Endothelial cell of umbilical vein (primary cell): Measurements from ENCODE around the gene ZDHHC16. TPM values are rescaled to one million over a fixed set of nuclear protein-coding genes. Genes with fewer than 3 reads are reported as not detected.

ENCODE experiments used
- BruUV-seq: library from RNA; stranded (reverse); fragments of 400-500 nt; replicated peaks from 2 replicates; lab custom pipeline; 2021; lab: Mats Ljungman, UMichigan
- CTCF ChIA-PET: fragments of 300-600, 350-600 bp; sonication (Branson Sonifier 250); formaldehyde crosslinking; loops from one replicate; lab custom pipeline; 2021; ENCODE audit warnings: antibody characterized with exemption, inconsistent platforms; lab: Charles Lee
- POLR2A ChIA-PET: fragments of 300-600, 350-600 bp; sonication (Branson Sonifier 250); formaldehyde crosslinking; loops from one replicate; lab custom pipeline; 2021; ENCODE audit warnings: antibody characterized with exemption, inconsistent platforms; lab: Charles Lee
- DNase-seq: peaks from one replicate; pipeline ENCODE4 v3.0.0-alpha.2; 2011; ENCODE audit warnings: low read depth, low spot score
- FAIRE-seq: peaks from 2 replicates; lab custom pipeline; 2011; peaks lifted over from hg19 to GRCh38; lab: Jason Lieb, UNC
- H2AFZ ChIP-seq: 2 replicates; pipeline ENCODE4 v1.6.0; 2012; ENCODE audit warnings: low read depth, low read length, control low read depth, inconsistent platforms
- H3K27ac ChIP-seq: 2 replicates; pipeline ENCODE4 v1.5.1; 2011; ENCODE audit warnings: low read depth, mild to moderate bottlenecking, control low read depth, low read length, moderate library complexity; ENCODE audit not compliant: insufficient read depth
- H3K27me3 ChIP-seq, 2 experiments: 2 replicates each; pipeline versions ENCODE4 v1.6.0 to v1.6.1; 2011; ENCODE audit warnings: low read length in 2 of 2, mixed read lengths in 1 of 2; ENCODE audit not compliant: control insufficient read depth in 2 of 2, insufficient read depth in 2 of 2
- H3K36me3 ChIP-seq, 2 experiments: 2 replicates in 1 of 2; 3 replicates in 1 of 2; pipeline ENCODE4 v1.5.1; 2011; ENCODE audit warnings: low read length in 2 of 2, mild to moderate bottlenecking in 1 of 2, moderate library complexity in 1 of 2; ENCODE audit not compliant: control insufficient read depth in 2 of 2, insufficient read depth in 2 of 2; ENCODE audit errors: extremely low read depth in 1 of 2
- H3K4me1 ChIP-seq: 3 replicates; pipeline ENCODE4 v1.5.1; 2011; ENCODE audit warnings: mild to moderate bottlenecking, low read length; ENCODE audit not compliant: control insufficient read depth, insufficient read depth; ENCODE audit errors: extremely low read depth
- H3K4me2 ChIP-seq: 2 replicates; pipeline ENCODE4 v1.6.1; 2011; ENCODE audit warnings: low read length, control low read depth, mixed read lengths; ENCODE audit not compliant: insufficient read depth
- H3K4me3 ChIP-seq, 3 experiments: fragments of 200-600 bp in 1 of 3; sonication (generic), shearing (Covaris generic) in 1 of 3; replicated peaks in 1 of 3; 2 replicates each; pipeline ENCODE4 v1.5.1; 2011 to 2016; ENCODE audit warnings: control low read depth in 3 of 3, low read length in 3 of 3, mild to moderate bottlenecking in 2 of 3, inconsistent platforms in 1 of 3, low read depth in 1 of 3, moderate library complexity in 1 of 3; ENCODE audit not compliant: insufficient read depth in 1 of 3
- H3K79me2 ChIP-seq: 2 replicates; pipeline ENCODE4 v1.6.0; 2012; ENCODE audit warnings: low read length, inconsistent platforms; ENCODE audit not compliant: control insufficient read depth, insufficient read depth
- H3K9ac ChIP-seq: replicated peaks from 2 replicates; pipeline ENCODE3; 2011; ENCODE audit warnings: low read length, control low read depth; ENCODE audit not compliant: insufficient read depth; ENCODE audit errors: extremely low read depth
- H3K9me1 ChIP-seq: replicated peaks from 3 replicates; pipeline ENCODE4 v1.6.0; 2011; ENCODE audit warnings: mild to moderate bottlenecking, low read length; ENCODE audit not compliant: control insufficient read depth, insufficient read depth; ENCODE audit errors: extremely low read depth
- H3K9me3 ChIP-seq: replicated peaks from 2 replicates; pipeline ENCODE4 v1.5.1; 2012; ENCODE audit warnings: low read length, inconsistent platforms; ENCODE audit not compliant: control insufficient read depth, insufficient read depth
- H4K20me1 ChIP-seq: replicated peaks from 2 replicates; pipeline ENCODE3; 2011; ENCODE audit warnings: mild to moderate bottlenecking, low read length; ENCODE audit not compliant: control insufficient read depth, insufficient read depth; ENCODE audit errors: extremely low read depth
- EZH2 ChIP-seq: IDR thresholded peaks from 2 replicates; pipeline ENCODE4 v1.6.1; 2012; ENCODE audit warnings: borderline replicate concordance, low read depth, mild to moderate bottlenecking, moderate library complexity, low read length, inconsistent platforms; ENCODE audit not compliant: severe bottlenecking
- FOS ChIP-seq: IDR thresholded peaks from 2 replicates; pipeline ENCODE4 v1.6.1; 2011; ENCODE audit warnings: mild to moderate bottlenecking, low read length, moderate library complexity, borderline replicate concordance; ENCODE audit not compliant: insufficient read depth
- GATA2 ChIP-seq: IDR thresholded peaks from 2 replicates; pipeline ENCODE4 v1.7.0; 2011; ENCODE audit warnings: low read depth, mild to moderate bottlenecking, moderate library complexity, mixed read lengths, low read length; ENCODE audit not compliant: insufficient read length, insufficient read depth
- JUN ChIP-seq: IDR thresholded peaks from 2 replicates; pipeline ENCODE4 v1.6.1; 2011; ENCODE audit warnings: borderline replicate concordance, low read depth; ENCODE audit not compliant: insufficient read length, insufficient read depth
- MYC ChIP-seq: IDR thresholded peaks from one replicate; pipeline ENCODE4 v1.6.1; 2011; ENCODE audit warnings: mild to moderate bottlenecking, low read depth, low read length
- POLR2A ChIP-seq: IDR thresholded peaks from 2 replicates; pipeline ENCODE4 v1.6.1; 2012; ENCODE audit warnings: low read depth, mild to moderate bottlenecking, control low read depth, low read length
- POLR2AphosphoS5 ChIP-seq: IDR thresholded peaks from 2 replicates; pipeline ENCODE4 v1.6.1; 2012; ENCODE audit warnings: low read depth, mild to moderate bottlenecking, control low read depth, low read length, moderate library complexity; ENCODE audit not compliant: insufficient read depth
- dilution Hi-C: fragments of 300-500 bp; cut with MboI; formaldehyde crosslinking; loops from one replicate; pipeline ENCODE4 v1.15.0; 2019; ENCODE audit warnings: low sequenced_read_pairs; ENCODE audit not compliant: extremely low pct_ligation_motif_present
- intact Hi-C: fragments of 100-400 bp; cut with micrococcal nuclease; formaldehyde crosslinking; loops from one replicate; pipeline ENCODE4 v1.10.0; 2022
- polyA plus RNA-seq, 4 experiments: library from polyadenylated mRNA; depleted of rRNA in 3 of 4; stranded (reverse) in 3 of 4; unstranded in 1 of 4; fragments of >200 nt; gene quantifications; 2 replicates each; pipeline versions ENCODE4 v1.2.1 to v1.2.3, GENCODE V29; 2011 to 2012; ENCODE audit warnings: missing spikeins in 1 of 4
- total RNA-seq: library from RNA; stranded (reverse); gene quantifications from 2 replicates; pipeline ENCODE4 v1.2.3, GENCODE V29; 2021
- TF ChIP-seq, protein P1 (sequence below): IDR thresholded peaks from 2 replicates; pipeline ENCODE4 v1.6.1; 2011; ENCODE audit not compliant: insufficient read depth, insufficient read length
- TF ChIP-seq, protein P2 (sequence below), 2 donors: IDR thresholded peaks; 1 replicate in 1 of 2; 2 replicates in 1 of 2; pipeline ENCODE4 v1.5.1; 2011; ENCODE audit warnings: low read length in 2 of 2, mild to moderate bottlenecking in 2 of 2, moderate library complexity in 2 of 2, control low read depth in 1 of 2, inconsistent platforms in 1 of 2, low read depth in 1 of 2; ENCODE audit not compliant: insufficient read depth in 1 of 2; ENCODE audit errors: extremely low read depth in 1 of 2

The ZDHHC16 gene
- total and polyA plus RNA-seq, 2 donors (not counting 3 experiments of a cell fraction or from before 2014, with no cell fraction given) = 52.0 to 125 TPM

DNA sequence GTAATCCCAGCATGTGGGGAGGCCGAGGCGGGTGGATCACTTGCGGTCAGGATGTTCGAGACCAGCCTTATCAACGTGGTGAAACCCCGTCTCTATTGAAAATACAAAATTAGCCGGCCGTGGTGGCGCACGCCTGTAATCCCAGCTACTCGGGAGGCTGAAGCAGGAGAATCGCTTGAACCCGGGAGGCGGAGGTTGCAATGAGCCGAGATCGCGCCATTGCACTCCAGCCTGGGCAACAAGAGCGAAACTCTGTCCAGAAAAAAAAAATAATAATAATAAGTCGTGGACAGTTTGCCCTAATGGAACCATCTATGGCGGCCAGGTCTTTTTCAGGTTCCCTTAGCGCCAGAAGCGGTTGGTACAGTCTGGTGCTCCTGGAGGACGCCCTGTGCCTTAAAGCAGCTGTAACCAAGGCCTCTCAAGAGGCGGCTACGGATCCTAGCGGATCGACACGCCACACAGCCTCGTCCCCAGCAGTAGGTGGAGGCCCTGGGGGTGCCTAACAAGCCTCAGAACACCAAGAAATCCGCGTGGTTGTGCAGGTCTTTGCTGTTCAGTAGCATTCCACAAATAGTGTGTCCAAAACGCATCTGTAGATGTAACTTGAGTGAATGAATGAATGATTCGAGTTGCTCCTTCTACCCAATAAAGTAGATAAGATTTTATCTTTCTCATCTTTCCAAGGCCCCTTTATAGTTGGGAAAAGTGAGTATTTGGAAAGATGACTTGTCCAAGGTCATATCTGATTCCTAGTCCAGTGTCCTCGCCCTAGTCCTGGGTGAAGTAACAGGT, 19.0 kb upstream of the ZDHHC16 start:
- Histone ChIP-seq H3K9me1 (no peaks in the 10 kb centered on the region), H3K4me2 (peak overlapping the region; percentile 80), H3K27me3 (no peaks in the 10 kb centered on the region), H3K9me3 (no peaks in the 10 kb centered on the region), H3K4me1 (peaks cover 27% of the 10 kb centered on the region), H3K36me3 (peaks cover 11 to 17% of the 10 kb centered on the region in 2 experiments), H2AFZ (no peak overlapping the region), H3K4me3 (peak overlapping the region; percentile 74 to 86 (median 75)), H3K9ac (peak overlapping the region; percentile 82), H3K27ac (peak overlapping the region; percentile 68), H4K20me1 (no peaks in the 10 kb centered on the region), H3K79me2 (peaks cover 56% of the 10 kb centered on the region)
- TF ChIP-seq MYC = no peak
- TF ChIP-seq, protein P1, sequence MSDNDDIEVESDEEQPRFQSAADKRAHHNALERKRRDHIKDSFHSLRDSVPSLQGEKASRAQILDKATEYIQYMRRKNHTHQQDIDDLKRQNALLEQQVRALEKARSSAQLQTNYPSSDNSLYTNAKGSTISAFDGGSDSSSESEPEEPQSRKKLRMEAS = no peak
- TF ChIP-seq FOS = no peak
- TF ChIP-seq JUN = no peak
- no peak for TF ChIP-seq POLR2AphosphoS5
- no peak for TF ChIP-seq POLR2A
- TF ChIP-seq, protein P2, sequence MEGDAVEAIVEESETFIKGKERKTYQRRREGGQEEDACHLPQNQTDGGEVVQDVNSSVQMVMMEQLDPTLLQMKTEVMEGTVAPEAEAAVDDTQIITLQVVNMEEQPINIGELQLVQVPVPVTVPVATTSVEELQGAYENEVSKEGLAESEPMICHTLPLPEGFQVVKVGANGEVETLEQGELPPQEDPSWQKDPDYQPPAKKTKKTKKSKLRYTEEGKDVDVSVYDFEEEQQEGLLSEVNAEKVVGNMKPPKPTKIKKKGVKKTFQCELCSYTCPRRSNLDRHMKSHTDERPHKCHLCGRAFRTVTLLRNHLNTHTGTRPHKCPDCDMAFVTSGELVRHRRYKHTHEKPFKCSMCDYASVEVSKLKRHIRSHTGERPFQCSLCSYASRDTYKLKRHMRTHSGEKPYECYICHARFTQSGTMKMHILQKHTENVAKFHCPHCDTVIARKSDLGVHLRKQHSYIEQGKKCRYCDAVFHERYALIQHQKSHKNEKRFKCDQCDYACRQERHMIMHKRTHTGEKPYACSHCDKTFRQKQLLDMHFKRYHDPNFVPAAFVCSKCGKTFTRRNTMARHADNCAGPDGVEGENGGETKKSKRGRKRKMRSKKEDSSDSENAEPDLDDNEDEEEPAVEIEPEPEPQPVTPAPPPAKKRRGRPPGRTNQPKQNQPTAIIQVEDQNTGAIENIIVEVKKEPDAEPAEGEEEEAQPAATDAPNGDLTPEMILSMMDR (IDR thresholded peaks at IDR 0.05; ENCODE audit: extremely low read depth in 1 of 2, insufficient read depth in 1 of 2, low read depth in 1 of 2, low read length in 2 of 2) = no peak
- TF ChIP-seq GATA2 = no peak
- TF ChIP-seq EZH2 = no peak
- ChIA-PET POLR2A (no interaction called here), CTCF (interaction anchor here (1.0 to 2.3 kb wide), 5 partner anchors 12 to 127 kb away, joined by 3 to 7 read pairs (median 4); no protein-coding TSS in a partner anchor)
- BruUV-seq = no TSS peak
- FAIRE-seq (no peak), DNase-seq (peak; percentile 43)
- dilution Hi-C loops = no loop called here
- intact Hi-C loops = loop anchor here (5.0 kb wide), 1 partner anchor 70 kb away; the partner anchor contains the start of genes MMS19 and UBTD1
